Raji (cell line): ENCODE data around the gene LAMTOR1.
A peak's percentile ranks its signal among the peaks of the same experiment; 100 is the strongest.

ENCODE experiments used
- POLR2A ChIP-seq: IDR thresholded peaks from 2 replicates; pipeline ENCODE4 v1.6.1; 2011; ENCODE audit warnings: low read depth, low read length, control low read depth; ENCODE audit not compliant: insufficient read depth

The LAMTOR1 gene

GRCh38 chr11:72123117-72123653 is 20.1 kb upstream of the LAMTOR1 start:
- TF ChIP-seq POLR2A, result no peak

GRCh38 chr11:72122607-72123006 is 19.5 kb upstream of the LAMTOR1 start:
- no peak for TF ChIP-seq POLR2A

- TF ChIP-seq POLR2A, result no peak
Measured at GRCh38 chr11:72120930-72121329, 17.8 kb upstream of the LAMTOR1 start.

- no peak for TF ChIP-seq POLR2A
Measured at GRCh38 chr11:72119198-72119597, 16.1 kb upstream of the LAMTOR1 start.

- TF ChIP-seq POLR2A, result no peak
Measured at GRCh38 chr11:72116019-72116755, 13.1 kb upstream of the LAMTOR1 start.

- no peak for TF ChIP-seq POLR2A
Measured at GRCh38 chr11:72114570-72114969, 11.5 kb upstream of the LAMTOR1 start.

- no peak for TF ChIP-seq POLR2A
Measured at GRCh38 chr11:72112978-72113808, 10.1 kb upstream of the LAMTOR1 start.

- TF ChIP-seq POLR2A, result peak; percentile 100
Measured at GRCh38 chr11:72112143-72112977, 9.3 kb upstream of the LAMTOR1 start, which contains the start of gene ANAPC15. Gene ANAPC15 (minus strand): TSS chr11:72112695. CDS start chr11:72111276, 1,419 bp downstream.

GRCh38 chr11:72111300-72112142 is 8.4 kb upstream of the LAMTOR1 start:
- TF ChIP-seq POLR2A, result no peak

- TF ChIP-seq POLR2A, result no peak
Measured at GRCh38 chr11:72105888-72106287, 2.8 kb upstream of the LAMTOR1 start, which contains the start of gene TOMT. Gene TOMT (plus strand): TSS chr11:72105924. CDS start chr11:72105952, 28 bp downstream.

GRCh38 chr11:72103754-72104167 is 664 bp upstream of the LAMTOR1 start:
- no peak for TF ChIP-seq POLR2A

GRCh38 chr11:72102631-72102945 is 509 bp downstream of the LAMTOR1 start:
- no peak for TF ChIP-seq POLR2A

GRCh38 chr11:72102162-72102561 is 935 bp downstream of the LAMTOR1 start:
- no peak for TF ChIP-seq POLR2A

- TF ChIP-seq POLR2A, result no peak
Measured at GRCh38 chr11:72100462-72100861, 2.6 kb downstream of the LAMTOR1 start.
